Measurements from ENCODE around the gene BLOC1S1. TPM values are rescaled to one million over a fixed set of nuclear protein-coding genes. Genes with fewer than 3 reads are reported as not detected.

Gene BLOC1S1
- total RNA-seq, 1 donor from 2014 or later: 64.8 TPM

GRCh38 chr12:55698241-55698955, 17.4 kb upstream of the BLOC1S1 start:
- no peaks in the 10 kb centered on the region for H3K9me3 Mint-ChIP-seq
- peaks cover 5% of the 10 kb centered on the region for H3K27me3 Mint-ChIP-seq (ENCODE audit: insufficient read depth)
- H3K36me3 Mint-ChIP-seq (ENCODE audit: low read depth): no peaks in the 10 kb centered on the region
- H3K4me1 Mint-ChIP-seq (ENCODE audit: low read depth): no peaks in the 10 kb centered on the region
- H3K4me3 Mint-ChIP-seq: no peak overlapping the region
- intact Hi-C loops (cut with micrococcal nuclease): no loop called here
- no peak overlapping the region for H3K27ac Mint-ChIP-seq
- DNase-seq (ENCODE audit: low spot score): no peak

- DNase-seq (ENCODE audit: low spot score): no peak
- no peaks in the 10 kb centered on the region for H3K9me3 Mint-ChIP-seq
- intact Hi-C loops (cut with micrococcal nuclease): no loop called here
- H3K27me3 Mint-ChIP-seq (ENCODE audit: insufficient read depth): peaks cover 6% of the 10 kb centered on the region
- no peak overlapping the region for H3K4me3 Mint-ChIP-seq
- no peak overlapping the region for H3K27ac Mint-ChIP-seq
- H3K4me1 Mint-ChIP-seq (ENCODE audit: low read depth): no peaks in the 10 kb centered on the region
- no peaks in the 10 kb centered on the region for H3K36me3 Mint-ChIP-seq (ENCODE audit: low read depth)
Measured at GRCh38 chr12:55698965-55699364, 16.9 kb upstream of the BLOC1S1 start.

GRCh38 chr12:55699471-55700055, 16.3 kb upstream of the BLOC1S1 start:
- no peak for DNase-seq (ENCODE audit: low spot score)
- H3K9me3 Mint-ChIP-seq: no peaks in the 10 kb centered on the region
- no peak overlapping the region for H3K27ac Mint-ChIP-seq
- H3K4me3 Mint-ChIP-seq: no peak overlapping the region
- no peaks in the 10 kb centered on the region for H3K36me3 Mint-ChIP-seq (ENCODE audit: low read depth)
- intact Hi-C loops (cut with micrococcal nuclease): no loop called here
- no peaks in the 10 kb centered on the region for H3K4me1 Mint-ChIP-seq (ENCODE audit: low read depth)
- peaks cover 7% of the 10 kb centered on the region for H3K27me3 Mint-ChIP-seq (ENCODE audit: insufficient read depth)

- intact Hi-C loops (cut with micrococcal nuclease): no loop called here
- Mint-ChIP-seq H3K4me3 (no peak overlapping the region), H3K27me3 (ENCODE audit: insufficient read depth) (peaks cover 13% of the 10 kb centered on the region), H3K4me1 (ENCODE audit: low read depth) (no peaks in the 10 kb centered on the region), H3K9me3 (no peaks in the 10 kb centered on the region), H3K36me3 (ENCODE audit: low read depth) (no peaks in the 10 kb centered on the region), H3K27ac (no peak overlapping the region)
- DNase-seq (ENCODE audit: low spot score): no peak
Measured at GRCh38 chr12:55700255-55701018, 15.4 kb upstream of the BLOC1S1 start.

GRCh38 chr12:55702861-55703260, 13.0 kb upstream of the BLOC1S1 start:
- H3K27me3 Mint-ChIP-seq (ENCODE audit: insufficient read depth): peaks cover 20% of the 10 kb centered on the region
- H3K4me3 Mint-ChIP-seq: no peak overlapping the region
- H3K9me3 Mint-ChIP-seq: no peaks in the 10 kb centered on the region
- no peak overlapping the region for H3K27ac Mint-ChIP-seq
- intact Hi-C loops (cut with micrococcal nuclease): no loop called here
- peaks cover 7% of the 10 kb centered on the region for H3K4me1 Mint-ChIP-seq (ENCODE audit: low read depth)
- H3K36me3 Mint-ChIP-seq (ENCODE audit: low read depth): no peaks in the 10 kb centered on the region
- DNase-seq (ENCODE audit: low spot score): no peak

- Mint-ChIP-seq H3K9me3 (no peaks in the 10 kb centered on the region), H3K36me3 (ENCODE audit: low read depth) (no peaks in the 10 kb centered on the region), H3K4me1 (ENCODE audit: low read depth) (peaks cover 11% of the 10 kb centered on the region), H3K27ac (no peak overlapping the region), H3K4me3 (no peak overlapping the region), H3K27me3 (ENCODE audit: insufficient read depth) (peaks cover 23% of the 10 kb centered on the region)
- DNase-seq (ENCODE audit: low spot score): no peak
- intact Hi-C loops (cut with micrococcal nuclease): no loop called here
Measured at GRCh38 chr12:55703288-55703687, 12.6 kb upstream of the BLOC1S1 start.

GRCh38 chr12:55703901-55704761, 11.7 kb upstream of the BLOC1S1 start:
- DNase-seq (ENCODE audit: low spot score): no peak
- no peaks in the 10 kb centered on the region for H3K36me3 Mint-ChIP-seq (ENCODE audit: low read depth)

DNA sequence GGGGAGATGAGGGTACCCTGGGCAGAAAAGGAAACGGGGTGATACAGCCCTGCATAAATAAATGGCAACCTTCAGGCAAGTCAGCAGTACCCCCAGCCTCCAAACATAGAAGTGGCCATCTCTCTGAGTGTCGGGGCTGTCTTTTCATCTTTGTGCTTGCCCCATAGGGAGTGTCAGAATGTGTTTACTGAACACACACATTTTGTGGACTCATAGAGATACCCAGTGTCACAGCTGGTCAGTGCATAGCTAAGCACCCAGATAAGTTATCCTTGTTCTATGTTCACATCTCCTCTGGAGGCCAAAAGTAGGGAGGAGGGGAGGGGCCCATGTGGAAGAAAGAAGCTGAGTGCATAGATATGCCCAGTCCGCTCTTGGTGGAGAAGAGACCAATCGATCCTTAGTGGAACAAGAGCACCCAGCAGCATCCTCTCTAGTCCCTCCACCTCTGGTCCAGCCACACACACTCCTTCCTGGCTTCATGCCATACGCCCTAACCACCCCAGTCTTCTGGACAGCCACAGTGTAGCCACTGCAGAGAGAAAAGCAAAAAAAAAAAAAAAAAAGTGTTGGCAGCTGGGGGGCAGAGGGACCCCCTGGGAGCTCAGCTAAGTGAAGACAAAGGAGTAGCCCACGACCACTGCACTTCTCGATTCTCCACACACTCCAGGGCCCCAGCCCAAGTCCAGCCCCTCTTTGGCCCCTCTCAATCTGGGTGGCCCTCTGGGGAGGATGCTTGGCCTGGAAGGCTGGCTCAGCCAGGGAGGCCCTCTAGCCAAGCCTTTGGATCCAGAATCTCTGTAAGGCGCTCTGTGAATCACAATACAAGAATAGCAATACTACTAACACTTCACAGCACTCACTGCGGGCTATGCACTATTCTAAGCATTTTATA, 10.8 kb upstream of the BLOC1S1 start:
- peaks cover 40% of the 10 kb centered on the region for H3K27me3 Mint-ChIP-seq (ENCODE audit: insufficient read depth)
- no peaks in the 10 kb centered on the region for H3K36me3 Mint-ChIP-seq (ENCODE audit: low read depth)

More at GRCh38 chr12:55703901-55704761, 11.7 kb upstream of the BLOC1S1 start:
- H3K4me3 Mint-ChIP-seq: no peak overlapping the region
- H3K4me1 Mint-ChIP-seq (ENCODE audit: low read depth): peaks cover 19% of the 10 kb centered on the region
- peaks cover 32% of the 10 kb centered on the region for H3K27me3 Mint-ChIP-seq (ENCODE audit: insufficient read depth)
- H3K27ac Mint-ChIP-seq: no peak overlapping the region
- H3K9me3 Mint-ChIP-seq: no peaks in the 10 kb centered on the region
- intact Hi-C loops (cut with micrococcal nuclease): no loop called here

GRCh38 chr12:55705782-55706402, 10.0 kb upstream of the BLOC1S1 start:
- no peak overlapping the region for H3K27ac Mint-ChIP-seq
- no peaks in the 10 kb centered on the region for H3K9me3 Mint-ChIP-seq
- H3K36me3 Mint-ChIP-seq (ENCODE audit: low read depth): no peaks in the 10 kb centered on the region
- intact Hi-C loops (cut with micrococcal nuclease): no loop called here
- peaks cover 46% of the 10 kb centered on the region for H3K27me3 Mint-ChIP-seq (ENCODE audit: insufficient read depth)
- no peak for DNase-seq (ENCODE audit: low spot score)
- H3K4me1 Mint-ChIP-seq (ENCODE audit: low read depth): peaks cover 21% of the 10 kb centered on the region
- no peak overlapping the region for H3K4me3 Mint-ChIP-seq

More for the DNA sequence above, 10.8 kb upstream of the BLOC1S1 start:
- Mint-ChIP-seq H3K4me3 (no peak overlapping the region), H3K27ac (no peak overlapping the region), H3K9me3 (no peaks in the 10 kb centered on the region), H3K4me1 (ENCODE audit: low read depth) (peaks cover 21% of the 10 kb centered on the region)
- no peak for DNase-seq (ENCODE audit: low spot score)
- intact Hi-C loops (cut with micrococcal nuclease): no loop called here

DNA sequence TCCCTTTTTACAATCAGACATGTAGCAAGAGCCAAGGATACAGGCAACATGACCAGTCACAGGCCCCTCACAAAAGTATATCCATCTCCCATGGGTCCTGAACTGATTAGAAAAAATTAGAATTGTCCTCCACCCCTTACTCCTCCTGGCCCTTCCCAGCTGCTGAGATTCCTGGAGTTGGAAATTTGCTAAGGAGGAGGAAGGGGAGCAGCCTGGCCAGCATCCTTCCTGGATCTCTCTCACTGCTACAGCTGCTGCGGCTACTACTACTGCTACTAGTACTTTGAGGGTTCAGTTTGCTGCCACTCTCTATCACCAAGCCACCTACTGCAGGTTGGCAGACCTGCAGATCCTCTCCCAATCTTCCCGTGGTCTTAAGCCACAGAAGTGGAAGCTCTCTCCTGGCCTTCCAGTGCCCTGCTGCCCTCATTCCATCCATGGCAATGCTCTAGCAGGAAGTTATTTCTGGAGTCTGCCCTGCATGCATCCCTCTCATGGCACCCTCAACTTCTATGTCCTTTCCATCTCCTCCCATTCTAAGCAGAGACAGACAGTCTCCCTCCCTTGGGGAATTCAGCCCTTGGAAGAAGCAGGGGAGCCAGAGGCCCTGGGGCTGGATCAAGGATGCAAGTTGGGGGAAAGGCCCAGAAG, 9.2 kb upstream of the BLOC1S1 start:
- no peaks in the 10 kb centered on the region for H3K9me3 Mint-ChIP-seq
- no peak for DNase-seq (ENCODE audit: low spot score)
- H3K27ac Mint-ChIP-seq: no peak overlapping the region
- H3K36me3 Mint-ChIP-seq (ENCODE audit: low read depth): no peaks in the 10 kb centered on the region
- H3K4me3 Mint-ChIP-seq: peak overlapping the region; percentile 78
- H3K4me1 Mint-ChIP-seq (ENCODE audit: low read depth): peaks cover 21% of the 10 kb centered on the region
- peaks cover 50% of the 10 kb centered on the region for H3K27me3 Mint-ChIP-seq (ENCODE audit: insufficient read depth)
- intact Hi-C loops (cut with micrococcal nuclease): no loop called here

GRCh38 chr12:55707219-55707671, 8.6 kb upstream of the BLOC1S1 start:
- peak overlapping the region; percentile 78 for H3K4me3 Mint-ChIP-seq

More at GRCh38 chr12:55707219-55707671, 8.6 kb upstream of the BLOC1S1 start:
- DNase-seq (ENCODE audit: low spot score): no peak
- peaks cover 21% of the 10 kb centered on the region for H3K4me1 Mint-ChIP-seq (ENCODE audit: low read depth)
- H3K36me3 Mint-ChIP-seq (ENCODE audit: low read depth): no peaks in the 10 kb centered on the region
- peaks cover 56% of the 10 kb centered on the region for H3K27me3 Mint-ChIP-seq (ENCODE audit: insufficient read depth)
- intact Hi-C loops (cut with micrococcal nuclease): no loop called here
- no peak overlapping the region for H3K27ac Mint-ChIP-seq
- H3K9me3 Mint-ChIP-seq: no peaks in the 10 kb centered on the region

Data from activated T-helper 1 cell treated with anti-CD3 and anti-CD28 coated beads, Interleukin-12 subunit alpha, Interleukin-12 subunit beta, Interleukin-2, Interleukin-4 antibody, amounts not matched to agents 30 ng/mL and 10 ng/mL and 1 ng/mL, durations not matched to agents 14 hours and 24 hours and 36 hours (primary cell).